CD4-positive, alpha-beta T cell treated with Interferon alpha-2 for 1 hour (primary cell): Measurements from ENCODE around the gene CCL18.
"Not testable (repeated sequence)": the region's sequence is repeated elsewhere in the genome, so short reads cannot be mapped to it uniquely, and the experiment has no call there.

ENCODE experiments used
- DNase-seq, 2 donors: peaks; one replicate each; pipeline ENCODE4 v3.0.0-alpha.2; 2020 to 2022

The CCL18 gene

DNA sequence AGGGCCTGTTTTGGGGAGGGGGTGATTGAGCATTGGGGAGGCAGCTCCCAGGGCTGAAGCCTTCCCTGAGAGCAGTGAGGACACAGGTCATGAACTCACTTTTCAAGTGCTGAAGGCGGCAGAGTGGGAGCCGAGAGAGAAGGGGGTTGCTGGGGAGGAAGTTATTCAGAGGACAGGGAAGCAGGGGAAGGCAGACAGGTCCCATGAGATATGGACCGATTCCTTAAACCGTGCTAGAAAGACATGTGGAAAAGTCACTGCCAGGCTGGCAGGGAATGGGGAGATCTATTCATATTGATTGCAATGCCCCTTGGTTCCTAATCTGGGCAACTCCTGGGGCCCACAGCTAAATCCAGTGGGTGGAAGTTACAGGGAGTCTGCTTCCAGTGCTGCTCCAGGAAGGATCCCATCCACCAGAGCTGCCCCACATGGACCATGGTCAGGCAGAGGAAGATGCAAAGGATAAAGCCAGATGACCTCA, 40.7 kb downstream of the CCL18 start:
- no peak for DNase-seq

DNA sequence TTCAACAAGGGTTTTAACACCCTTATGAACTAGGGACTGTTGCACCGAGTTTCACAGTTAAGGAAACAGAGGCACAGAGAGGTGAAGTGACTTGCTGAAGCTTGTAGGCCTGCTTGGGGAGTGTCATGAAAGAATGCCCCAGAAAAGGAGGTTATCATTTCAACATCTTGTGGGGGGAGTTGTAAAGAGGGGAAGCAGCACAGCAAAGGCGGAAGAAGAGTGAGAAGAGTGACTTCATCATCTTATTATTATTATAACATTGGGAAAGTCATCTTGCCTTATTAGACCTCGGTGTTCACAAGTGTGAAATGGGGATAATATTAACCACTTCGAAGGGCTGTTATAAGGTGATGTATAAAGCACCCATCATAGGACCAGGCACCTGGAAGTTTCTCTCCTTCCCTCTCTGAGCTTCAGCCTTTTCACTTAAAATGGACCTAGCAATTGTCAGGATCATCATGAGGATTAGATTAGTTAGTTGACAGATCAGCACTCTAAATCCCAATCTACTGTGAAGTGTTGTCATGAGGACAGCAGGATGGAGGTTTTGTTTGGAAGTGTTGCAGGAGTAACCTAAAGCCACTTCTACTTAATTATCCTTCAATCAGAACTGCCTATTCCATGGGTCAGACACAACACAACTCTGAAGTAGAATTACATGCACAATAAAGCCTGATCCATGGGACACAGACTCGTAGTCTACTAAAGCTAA, 41.9 kb downstream of the CCL18 start:
- DNase-seq: no peak

DNA sequence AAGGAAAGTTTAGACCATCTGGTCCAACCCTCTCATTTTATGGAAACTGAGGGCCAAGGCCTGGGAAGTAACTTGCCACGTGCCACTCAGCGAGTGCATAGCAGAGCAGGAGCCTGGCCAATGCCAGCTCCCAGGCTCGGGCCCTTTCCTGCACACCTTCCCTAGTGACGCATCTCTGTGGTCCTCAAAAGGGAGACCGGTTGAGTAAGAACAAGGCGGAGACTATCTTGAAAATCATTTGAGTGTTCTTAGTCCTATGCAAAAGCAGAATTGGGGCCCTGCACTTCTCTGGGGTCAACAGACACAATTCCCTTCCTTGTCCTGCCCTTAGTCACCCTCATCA, 42.4 kb downstream of the CCL18 start:
- DNase-seq: no peak

DNA sequence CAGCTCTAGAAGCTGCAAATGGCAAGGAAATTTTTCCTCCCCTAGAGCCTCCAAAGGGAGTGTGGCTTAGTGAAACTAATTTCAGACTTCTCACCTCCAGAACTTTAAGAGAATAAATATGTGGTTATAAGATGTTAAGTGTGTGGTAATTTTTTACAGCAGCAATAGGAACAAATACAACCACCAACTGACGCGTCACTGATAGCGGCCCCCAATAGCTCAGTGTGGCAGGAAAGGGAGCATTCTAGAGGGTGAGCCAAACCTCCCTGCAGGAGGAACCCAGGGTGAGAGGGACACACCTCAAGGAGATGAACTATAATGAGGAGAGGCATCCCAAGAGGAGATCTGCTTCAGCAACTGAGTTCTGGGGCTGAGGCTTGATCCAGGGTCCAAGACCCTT, 43.6 kb downstream of the CCL18 start:
- peak in 1 of 2 donors; percentile 39 for DNase-seq

DNA sequence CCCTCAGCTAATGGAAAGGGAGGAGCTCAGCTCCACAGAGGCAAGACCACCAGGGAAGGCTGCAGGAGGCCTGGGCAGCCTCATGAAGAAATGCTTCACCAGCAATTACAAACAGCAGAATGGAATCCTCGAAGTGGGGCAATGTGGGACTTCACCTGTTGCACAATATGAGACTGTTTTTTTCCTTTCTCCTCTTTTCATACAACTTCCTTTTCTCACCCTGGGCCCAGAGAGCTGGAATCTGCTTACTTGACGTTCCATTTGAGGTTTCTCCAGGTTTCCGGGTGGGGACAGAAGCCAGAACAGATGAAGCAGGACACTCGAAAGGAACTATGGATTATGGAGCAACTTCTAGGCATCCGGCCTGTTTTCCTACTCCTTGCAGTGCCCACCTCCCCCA, 44.2 kb downstream of the CCL18 start:
- DNase-seq: not testable (repeated sequence)

DNA sequence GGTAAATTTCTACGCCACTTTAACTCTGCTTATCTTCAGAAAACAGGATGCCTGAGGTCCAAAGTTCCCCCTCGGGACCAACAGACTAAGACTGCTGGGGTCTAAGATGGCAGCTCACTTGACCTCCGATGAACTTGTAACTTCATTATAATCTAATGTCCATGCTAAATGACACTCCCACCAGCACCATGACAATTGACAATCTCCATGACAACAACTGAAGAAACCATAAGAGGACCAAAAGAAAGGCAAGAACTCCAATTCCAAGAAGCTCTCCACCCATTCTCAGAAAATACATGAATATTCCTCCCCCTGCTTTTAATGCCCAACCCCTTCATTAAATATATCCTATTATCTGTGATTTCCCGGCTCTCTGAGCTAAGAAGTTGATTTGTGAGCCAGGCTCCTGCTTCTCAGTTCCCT, 47.0 kb downstream of the CCL18 start:
- DNase-seq: no peak

DNA sequence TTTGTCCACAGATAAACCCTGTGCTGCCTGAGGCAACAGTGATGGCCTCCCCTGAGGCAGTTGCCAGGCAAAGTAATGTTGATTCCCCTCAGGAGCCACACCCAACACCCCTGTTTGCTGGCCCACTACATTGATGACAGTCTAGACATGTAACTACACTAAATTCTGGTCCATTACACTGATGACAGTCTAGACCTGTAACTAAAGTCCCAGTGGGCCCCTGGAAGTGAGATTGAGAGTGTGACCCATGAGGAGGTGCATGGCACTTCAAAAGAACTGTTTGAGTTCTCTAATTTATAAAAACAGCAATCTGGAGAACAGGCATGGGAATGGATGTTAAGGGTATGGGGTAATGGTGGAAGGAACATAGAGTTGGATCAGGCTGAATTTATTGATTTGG, 48.5 kb downstream of the CCL18 start:
- DNase-seq: no peak

DNA sequence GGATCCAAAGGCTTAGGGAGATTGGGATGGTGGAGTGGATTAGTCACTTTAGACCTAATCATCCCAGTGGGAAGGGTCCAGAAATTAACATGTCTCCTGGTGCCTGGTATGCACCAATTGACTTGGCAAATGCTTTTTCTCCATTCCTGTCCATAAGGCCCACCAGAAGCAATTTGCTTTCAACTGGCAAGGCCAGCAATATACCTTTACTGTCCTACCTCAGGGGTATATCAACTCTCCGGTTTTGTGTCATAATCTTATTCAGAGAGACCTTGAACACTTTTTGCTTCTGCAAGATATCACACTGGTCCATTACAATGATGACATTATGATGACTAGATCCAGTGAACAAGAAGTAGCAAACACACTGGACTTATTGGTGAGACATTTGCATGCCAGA, 49.1 kb downstream of the CCL18 start:
- DNase-seq: not testable (repeated sequence)

DNA sequence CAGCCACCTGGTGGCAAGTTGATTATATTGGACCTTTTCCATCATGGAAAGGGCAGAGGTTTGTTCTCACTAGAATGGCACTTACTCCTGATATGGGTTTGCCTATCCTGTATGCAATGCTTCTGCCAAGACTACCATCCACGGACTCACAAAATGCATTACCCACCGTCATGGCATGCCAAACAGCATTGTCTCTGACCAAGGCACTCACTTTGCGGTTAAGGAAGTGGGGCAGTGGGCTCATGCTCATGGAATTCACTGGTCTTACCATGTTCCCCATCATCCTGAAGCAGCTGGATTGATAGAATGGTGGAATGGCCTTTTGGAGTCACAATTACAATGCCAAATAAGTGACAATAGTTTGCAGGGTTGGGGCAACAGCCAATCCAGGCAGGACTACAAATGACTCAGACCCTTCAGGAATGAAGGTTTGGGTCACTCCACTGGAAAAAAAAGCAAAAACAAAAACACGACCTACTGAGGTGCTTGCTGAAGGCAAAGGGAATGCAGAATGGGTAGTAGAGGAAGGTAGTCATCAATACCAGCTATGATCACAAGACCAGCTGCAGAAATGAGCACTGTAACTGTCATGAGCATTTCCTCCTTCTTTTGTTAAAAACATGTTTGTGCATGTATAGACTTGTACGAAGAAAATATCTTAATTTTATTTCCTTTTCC, 51.0 kb downstream of the CCL18 start:
- DNase-seq: not testable (repeated sequence)

DNA sequence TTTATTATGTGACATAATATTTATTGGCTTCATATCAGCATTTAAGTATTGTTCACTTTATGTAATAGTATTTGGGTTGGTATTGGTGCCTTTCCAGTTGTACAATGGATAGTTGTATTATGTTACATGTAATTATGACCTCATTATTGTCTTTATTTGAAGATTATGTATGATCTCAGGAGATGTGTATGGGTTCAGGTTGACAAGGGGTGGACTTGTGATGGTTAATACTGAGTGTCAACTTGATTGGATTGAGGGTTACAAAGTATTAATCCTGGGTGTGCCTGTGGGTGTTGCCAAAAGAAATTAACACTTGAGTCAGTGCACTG, 51.5 kb downstream of the CCL18 start:
- not testable (repeated sequence) for DNase-seq

DNA sequence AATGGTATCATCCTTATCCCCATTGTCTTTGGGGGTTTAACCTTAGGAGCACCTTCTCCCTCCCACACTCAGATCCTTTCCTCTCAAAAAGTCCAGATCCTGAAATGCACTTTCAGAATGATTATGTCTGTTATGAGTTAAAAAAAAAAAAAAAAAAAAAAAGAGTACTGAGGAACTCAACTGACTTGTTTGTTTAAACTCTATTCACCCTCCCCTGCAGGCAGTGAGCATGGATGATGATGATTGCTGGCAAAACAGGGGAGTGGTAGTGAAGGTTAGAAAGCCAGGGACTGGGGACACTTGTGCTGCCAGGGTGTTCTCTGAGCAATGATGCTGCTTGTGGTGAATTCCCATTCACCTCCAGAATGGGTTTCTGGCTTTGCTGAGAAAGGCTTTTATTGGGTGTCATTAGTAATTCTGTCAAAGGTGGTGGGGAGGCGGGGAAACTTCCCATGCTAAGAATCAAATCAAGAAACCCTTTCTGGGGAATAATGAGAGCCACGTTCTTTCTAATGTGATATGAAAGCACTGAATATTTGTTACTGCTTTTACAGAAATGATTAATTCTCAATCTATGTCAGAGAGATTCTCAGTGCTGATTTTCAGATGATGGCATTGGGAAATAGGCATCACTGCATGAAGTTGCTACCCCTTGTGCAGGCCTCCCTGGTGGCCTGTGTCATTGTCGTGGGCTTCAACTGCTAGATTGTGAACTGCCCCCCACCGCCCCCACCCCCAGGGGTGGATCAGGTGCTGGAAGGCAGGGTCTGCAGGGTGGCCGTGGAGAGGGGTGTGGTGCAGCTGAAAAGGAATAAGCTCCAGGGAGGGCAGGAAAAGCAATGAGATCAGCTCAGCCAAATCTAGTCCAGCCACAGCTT, 53.7 kb downstream of the CCL18 start:
- no peak for DNase-seq

DNA sequence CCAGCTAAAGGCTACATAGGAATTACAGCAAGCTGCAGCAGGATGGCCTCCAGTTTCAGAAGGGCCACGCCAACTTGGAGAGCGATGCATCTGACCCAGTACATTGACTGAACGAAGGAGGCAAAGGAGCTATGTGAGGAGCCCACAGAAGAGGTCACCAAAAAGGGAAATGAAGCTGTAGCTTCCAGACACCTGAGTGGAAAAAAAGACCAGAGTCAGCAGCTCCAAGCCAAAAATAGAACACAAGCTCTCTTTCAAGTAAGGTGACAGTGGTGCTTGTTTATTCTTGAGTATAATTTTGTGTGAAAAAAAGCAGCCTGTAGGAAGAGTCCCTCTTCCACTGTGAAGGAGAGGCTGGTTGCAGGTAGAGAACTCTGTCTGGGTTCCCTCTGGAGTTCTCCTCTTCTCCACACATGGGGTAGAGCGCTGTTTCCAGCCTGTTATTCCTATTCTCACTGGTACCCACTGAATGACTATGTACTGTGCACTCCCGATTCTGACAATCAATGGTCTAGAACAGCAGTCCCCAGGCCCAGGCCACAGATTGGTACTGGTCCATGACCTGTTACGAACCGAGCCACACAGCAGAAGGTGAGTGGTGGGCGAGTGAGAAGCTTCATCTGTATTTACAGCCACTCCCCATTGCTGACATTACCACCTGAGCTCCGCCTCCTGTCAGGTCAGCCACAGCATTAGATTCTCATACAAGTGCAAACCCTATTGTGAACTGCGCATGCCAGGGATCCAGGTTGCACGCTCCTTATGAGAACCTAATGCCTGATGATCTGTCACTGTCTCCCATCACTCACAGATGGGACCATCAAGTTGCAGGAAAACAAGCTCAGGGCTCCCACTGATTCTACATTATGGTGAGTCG, 54.6 kb downstream of the CCL18 start:
- no peak for DNase-seq

DNA sequence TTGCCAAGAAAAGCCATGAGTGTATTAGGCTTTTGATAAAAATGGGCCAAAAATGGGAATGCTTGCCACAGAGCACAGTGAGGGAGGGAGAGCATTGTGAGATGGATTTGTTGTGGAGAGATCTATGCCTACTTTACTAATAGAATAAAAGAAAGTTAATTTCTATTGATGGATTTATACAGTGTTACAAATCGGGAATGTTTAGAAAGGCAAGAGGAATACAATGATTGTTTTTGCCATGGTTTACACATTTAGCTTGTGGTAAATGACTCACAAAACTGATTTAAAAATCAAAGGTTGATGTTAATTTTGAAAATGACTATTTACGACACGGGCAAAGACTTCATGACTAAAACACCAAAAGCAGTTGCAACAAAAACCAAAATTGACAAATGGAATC, 56.1 kb downstream of the CCL18 start:
- DNase-seq: no peak

DNA sequence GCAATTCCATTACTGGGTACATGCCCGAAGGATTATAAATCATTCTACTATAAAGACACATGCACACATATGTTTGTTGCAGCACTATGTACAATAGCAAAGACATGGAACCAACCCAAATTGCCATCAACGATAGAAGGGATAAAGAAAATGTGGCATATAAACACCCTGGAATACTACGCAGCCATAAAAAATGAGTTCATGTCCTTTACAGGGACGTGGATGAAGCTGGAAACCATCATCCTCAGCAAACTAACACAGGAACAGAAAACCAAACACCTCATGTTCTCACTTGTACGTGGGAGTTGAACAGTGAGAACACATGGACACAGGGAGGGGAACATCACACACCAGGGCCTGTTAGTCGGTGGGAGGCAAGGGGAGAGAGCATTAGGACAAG, 57.0 kb downstream of the CCL18 start:
- not testable (repeated sequence) for DNase-seq
